Skin of body (tissue), 3 donors: Measurements from ENCODE around the gene SSX5. TPM values are rescaled to one million over a fixed set of nuclear protein-coding genes. Genes with fewer than 3 reads are reported as not detected.
"Not testable (repeated sequence)": the region's sequence is repeated elsewhere in the genome, so short reads cannot be mapped to it uniquely, and the experiment has no call there.

ENCODE experiments used
- DNase-seq: peaks from one replicate; lab custom pipeline; 2025; lab: John Stamatoyannopoulos, UW
- small RNA-seq: library from RNA; depleted of rRNA; stranded (forward); fragments of <200 nt; gene quantifications from one replicate; pipeline ENCODE3, GENCODE V24; 2014; ENCODE audit warnings: low replicate concordance
- total RNA-seq: library from RNA; depleted of rRNA; stranded (reverse); fragments of >200 nt; gene quantifications from one replicate; pipeline ENCODE4 v1.2.3, GENCODE V29; 2014

Gene SSX5, protein sequence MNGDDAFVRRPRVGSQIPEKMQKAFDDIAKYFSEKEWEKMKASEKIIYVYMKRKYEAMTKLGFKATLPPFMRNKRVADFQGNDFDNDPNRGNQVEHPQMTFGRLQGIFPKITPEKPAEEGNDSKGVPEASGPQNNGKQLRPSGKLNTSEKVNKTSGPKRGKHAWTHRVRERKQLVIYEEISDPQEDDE
- total RNA-seq: not detected

DNA sequence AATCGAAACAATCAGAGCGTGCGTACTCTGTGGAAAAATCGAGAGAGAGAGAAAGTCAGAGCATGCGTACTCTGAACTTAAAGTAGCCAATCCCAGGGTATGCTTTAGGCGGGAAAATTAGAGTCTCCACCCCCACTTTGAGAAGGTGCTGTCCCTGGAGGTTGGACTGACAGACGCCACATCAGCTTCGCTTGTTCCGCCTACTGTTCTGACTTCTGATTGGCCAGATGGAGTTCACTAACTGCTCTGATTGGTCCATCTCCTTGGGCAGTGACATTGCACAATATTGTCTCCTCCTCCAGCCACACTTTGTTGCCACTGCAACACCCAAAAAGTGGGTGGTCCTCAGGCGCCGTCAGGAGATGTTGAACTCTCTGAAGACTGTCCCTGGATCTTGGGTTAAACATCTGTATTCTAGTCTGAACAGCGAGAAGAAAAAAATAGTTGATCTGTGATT lies at the start of gene SSX5:
Gene SSX5 (minus strand): TSS at position 51 of the 457 bp plus-strand sequence. CDS start 1,437 bp downstream, outside the sequence.
- no peak for DNase-seq

DNA sequence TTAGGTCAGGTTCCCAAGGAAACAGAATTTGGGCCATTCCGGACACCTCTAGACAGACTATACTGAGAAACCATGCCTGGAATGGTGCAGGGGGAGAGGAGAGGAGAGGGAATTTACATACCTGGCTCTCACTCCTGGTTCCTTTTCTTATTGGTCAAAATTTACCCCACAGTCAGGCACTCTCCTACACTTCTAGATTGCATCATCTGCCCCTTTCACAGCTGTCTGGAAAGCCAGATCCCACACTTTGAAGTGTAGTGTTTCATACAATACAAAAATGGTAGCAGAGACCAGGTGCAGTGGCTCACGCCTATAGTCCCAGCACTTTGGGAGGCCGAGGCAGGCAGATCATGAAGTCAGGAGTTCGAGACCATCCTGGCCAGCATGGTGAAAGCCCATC lies 27.6 kb upstream of the SSX5 start:
- DNase-seq: not testable (repeated sequence)

DNA sequence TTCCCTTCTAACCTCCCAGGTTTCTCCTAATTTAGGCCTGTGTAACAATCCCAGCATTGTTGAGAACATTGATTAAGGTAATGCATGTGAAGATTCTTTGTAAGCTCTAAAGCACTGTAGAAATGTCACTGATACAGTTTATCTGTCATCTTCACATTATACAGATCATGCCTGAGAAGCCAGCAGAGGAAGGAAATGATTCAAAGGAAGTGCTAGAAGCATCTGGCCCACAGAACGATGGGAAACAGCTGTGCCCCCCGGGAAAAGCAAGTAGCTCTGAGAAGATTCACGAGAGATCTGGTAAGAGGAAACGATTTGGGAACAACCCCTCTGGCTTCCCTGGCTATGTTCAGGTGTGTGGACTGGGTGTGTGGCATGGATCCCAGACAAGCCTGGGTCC lies 17.7 kb upstream of the SSX5 start:
- DNase-seq: not testable (repeated sequence)

DNA sequence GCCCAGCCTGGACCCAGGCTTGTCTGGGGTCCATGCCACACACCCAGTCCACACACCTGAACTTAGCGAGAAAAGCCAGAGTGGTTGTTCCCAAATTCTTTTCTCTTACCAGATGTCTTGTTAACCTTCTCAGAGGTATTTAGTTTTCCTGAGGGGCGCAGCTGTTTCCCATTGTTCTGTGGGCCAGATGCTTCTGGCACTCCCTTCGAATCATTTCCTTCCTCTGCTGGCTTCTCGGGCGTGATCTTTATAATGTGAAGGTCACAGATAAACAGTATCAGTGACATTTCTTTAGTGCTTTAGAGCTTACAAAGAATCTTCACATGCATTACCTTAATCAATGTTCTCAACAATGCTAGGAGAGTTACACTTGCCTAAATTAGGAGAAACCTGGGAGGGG lies 6.6 kb downstream of the SSX5 start:
- DNase-seq: not testable (repeated sequence)

DNA sequence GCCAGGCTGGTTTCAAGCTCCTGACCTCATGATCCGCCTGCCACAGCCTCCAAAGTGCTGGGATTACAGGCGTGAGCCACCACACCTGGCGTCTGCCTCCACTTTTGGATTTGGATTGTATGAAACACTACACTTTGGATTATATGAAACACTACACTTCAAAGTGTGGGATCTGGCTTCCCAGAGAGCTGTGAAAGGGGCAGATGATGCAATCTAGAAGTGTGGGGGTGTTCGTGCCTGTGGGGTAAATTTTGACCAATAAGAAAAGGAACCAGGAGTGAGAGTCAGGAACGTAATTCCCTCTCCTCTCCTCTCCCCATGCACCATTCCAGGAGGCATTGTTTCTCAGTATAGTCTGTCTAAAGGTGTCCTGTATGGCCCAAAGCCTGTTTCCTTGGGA lies 14.7 kb downstream of the SSX5 start:
- not testable (repeated sequence) for DNase-seq

DNA sequence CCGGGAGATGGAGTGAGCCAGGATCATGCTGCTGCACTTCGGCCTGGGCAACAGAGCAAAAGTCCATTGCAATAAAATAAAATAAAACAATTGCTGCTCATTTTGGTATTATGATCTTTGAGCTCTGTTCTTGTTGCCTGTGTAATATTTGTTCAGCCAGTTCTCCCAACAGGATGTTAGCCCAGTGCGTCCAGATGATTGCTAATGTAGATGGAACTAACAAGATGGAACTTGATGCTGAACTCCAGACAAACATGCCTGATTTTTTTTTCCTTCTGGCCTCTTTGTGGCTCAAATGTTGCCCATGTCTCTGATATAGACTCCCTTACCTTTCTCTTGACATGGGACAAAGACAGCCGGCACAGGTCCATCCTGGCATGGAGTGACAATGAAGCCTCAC lies 15.8 kb downstream of the SSX5 start:
- no peak for DNase-seq

DNA sequence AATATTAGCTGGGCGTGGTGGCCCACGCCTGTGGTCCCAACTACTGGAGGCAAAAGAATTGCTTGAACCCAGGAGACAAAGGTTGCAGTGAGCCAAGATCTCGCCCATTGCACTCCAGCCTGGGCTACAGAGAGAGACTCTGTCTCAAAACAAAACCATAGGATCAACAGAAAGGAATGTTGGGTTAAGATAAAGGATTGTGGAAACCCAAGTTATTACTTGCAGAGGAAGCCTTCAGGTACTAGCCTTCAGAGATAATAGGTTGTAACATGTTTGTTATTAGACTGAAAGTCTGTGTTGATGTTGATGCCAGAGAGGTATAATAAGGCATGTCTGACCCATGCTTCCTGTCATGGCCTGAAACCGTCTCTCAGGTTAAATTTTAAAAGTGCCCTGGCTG lies 16.9 kb downstream of the SSX5 start:
- DNase-seq: no peak

DNA sequence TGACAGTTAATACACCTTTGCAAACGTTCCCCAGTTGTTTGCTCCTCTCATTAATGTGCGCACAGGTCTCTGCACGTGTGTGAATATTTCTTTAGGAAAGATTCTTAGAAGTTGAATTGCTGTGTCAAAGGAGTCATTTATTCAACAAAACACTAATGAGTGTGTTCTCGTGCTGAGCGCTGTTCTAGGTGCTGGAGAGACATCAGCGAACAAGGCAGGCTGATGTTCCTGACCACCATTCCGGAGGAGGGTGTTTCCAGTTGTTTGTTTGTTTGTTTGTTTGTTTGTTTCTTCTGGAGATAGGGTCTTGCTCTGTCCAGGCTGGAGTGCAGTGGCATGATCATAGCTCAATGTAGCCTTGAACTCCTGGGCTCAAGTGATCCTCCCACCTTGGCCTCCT lies 30.3 kb downstream of the SSX5 start:
- not testable (repeated sequence) for DNase-seq

DNA sequence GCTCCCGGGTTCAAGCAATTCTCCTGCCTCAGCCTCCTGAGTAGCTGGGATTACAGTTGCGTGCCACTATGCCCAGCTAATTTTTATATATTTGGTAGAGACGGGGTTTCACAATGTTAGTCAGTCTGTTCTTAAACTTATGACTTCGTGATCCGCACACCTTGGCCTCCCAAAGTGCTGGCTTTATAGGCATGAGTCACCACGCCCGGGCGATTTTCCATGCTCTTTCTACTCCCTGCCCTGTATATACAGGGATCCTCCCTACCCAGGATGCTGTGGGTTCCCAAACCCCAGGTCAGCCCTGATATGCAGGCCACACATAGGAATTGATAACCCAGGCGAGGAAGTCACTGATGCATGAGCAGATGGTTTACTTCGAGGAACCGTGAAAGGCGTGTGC lies 31.4 kb downstream of the SSX5 start:
- no peak for DNase-seq

DNA sequence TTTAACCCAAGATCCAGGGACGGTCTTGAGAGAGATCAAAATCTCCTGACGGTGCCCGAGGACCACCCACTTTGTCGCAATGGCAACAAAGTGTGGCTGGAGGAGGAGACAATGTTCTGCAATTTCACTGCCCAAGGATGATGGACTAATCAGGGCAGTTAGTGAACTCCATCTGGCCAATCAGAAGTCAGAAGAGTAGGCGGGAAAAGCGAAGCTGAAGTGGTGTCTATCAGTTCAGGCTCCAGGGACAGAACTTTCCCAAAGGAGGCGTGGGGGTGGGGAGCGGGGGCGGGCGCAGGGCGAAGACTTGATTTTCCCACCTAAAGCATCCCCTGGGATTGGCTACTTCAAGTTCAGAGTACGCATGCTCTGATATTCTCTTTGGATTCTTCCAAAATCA lies 40.6 kb downstream of the SSX5 start:
- no peak for DNase-seq

DNA sequence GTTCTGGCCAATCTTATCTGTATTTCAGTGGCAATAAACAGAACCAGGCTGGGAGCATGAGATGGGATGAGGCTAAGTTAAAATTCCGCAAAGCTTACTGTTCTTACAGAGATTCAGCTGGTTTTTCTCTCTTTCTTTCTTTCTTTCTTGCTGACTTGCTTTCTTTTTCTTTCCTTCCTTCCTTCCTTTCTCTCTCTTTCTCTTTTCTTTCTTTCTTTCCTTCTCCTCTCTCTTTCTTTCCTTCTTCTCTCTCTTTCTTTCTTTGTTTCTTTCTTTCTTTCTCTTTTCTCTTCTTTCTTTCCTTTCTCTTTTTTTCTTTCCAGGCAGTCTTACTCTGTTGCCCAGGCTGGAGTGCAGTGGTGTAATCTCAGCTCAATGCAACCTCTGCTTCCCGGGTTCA lies 41.8 kb downstream of the SSX5 start:
- DNase-seq: no peak

DNA sequence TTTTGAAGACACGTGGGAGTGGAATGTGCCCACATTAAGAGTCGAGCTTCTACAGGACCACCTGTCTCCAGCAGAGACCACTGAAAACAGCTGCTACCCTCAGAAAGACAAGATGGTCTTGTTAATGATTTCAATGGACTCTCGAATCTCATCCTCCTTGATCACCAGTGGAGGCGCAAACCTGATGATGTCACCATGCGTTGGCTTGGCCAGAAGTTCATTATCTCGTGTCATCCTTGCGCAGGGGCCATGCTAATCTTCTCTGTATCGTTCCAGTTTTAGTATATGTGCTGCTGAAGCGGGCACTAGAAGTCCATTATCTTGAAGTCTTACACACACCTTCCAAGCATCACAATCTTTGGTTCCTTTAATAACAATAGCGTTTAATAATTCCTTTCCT lies 42.8 kb downstream of the SSX5 start:
- no peak for DNase-seq

DNA sequence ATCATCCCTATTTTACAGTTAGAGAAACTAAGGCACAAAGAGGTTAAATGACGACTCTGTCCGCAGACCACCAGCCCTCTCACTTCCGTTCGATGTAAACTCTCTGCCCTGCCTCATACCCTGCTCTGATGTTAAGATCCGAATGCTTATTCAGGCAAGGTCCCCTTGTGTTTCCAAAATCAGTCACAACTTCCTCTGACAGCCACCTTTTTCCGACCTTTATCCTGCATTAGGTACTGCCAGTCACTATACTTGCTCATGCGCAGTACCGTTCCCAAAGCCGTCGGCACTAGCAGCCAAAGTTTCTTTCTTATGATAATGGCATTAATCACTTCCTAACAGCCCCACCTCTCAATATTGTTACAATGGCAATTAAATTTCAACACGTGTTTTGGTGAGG lies 53.9 kb downstream of the SSX5 start:
- not testable (repeated sequence) for DNase-seq

DNA sequence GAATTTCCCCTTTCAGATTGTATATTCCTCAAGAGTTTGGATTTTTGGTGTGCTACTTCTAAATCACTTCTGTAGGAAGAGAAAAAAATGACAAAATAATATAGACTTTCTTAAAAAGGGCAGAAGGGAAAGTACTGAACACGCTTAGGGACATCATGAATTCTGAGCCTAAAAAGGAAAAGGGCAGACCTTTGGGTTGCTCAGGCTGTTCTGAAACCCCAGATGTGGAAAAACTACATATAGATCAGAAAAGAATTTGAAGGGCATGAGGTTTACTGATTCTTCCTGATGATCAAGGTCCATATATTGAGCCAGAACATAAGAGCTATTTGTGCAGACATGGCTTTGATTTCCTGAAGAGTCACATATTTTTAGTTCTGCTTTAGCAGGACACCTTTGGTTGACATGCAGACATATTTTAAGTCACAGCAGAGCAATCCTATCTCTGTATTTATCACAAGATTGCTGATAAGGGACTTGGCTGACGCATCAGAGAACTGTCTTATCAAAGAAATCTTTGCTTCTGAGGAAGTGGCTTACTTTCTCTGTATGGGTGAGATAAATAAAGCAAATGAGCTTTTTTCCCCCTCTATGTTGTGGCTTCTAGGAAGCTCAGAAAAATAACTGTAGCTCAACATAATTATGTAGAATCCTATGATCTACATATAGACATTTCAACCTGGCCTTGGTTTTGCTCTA lies 54.6 kb downstream of the SSX5 start:
- not testable (repeated sequence) for DNase-seq

DNA sequence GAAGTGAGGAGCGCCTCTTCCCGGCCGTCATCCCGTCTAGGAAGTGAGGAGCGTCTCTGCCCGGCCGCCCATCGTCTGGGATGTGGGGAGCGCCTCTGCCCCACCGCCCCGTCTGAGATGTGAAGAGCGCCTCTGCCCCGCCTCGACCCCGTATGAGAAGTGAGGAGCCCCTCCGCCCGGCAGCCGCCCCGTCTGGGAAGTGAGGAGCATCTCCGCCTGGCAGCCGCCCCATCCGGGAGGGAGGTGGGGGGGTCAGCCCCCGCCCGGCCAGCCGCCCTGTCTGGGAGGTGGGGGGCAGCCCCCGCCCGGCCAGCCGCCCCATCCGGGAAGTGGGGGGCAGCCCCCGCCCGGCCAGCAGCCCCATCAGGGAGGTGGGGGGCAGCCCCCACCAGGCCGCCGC lies 57.5 kb downstream of the SSX5 start:
- DNase-seq: not testable (repeated sequence)

Small RNA genes lying within 50 kb of the gene (small RNA-seq; reads per million reads assigned to genes)
- gene AC245047.3 (not detected), gene AC245047.7 (not detected), gene RNA5SP503 (not detected), gene RNU6-707P (not detected)

Other genes with a start within 250 kb of the SSX5 start
- gene ZNF182, start 192.8 kb downstream of the SSX5 start, total RNA-seq: 4.1 TPM
- not detected for gene SPACA5, start 189.8 kb downstream of the SSX5 start, total RNA-seq
- gene ZNF630, start 125.2 kb downstream of the SSX5 start, total RNA-seq: 4.6 TPM
- gene SPACA5B, start 66.2 kb downstream of the SSX5 start, total RNA-seq: not detected
- gene SSX1, start 58.6 kb upstream of the SSX5 start, total RNA-seq: not detected
- gene SSX3, start 159.9 kb upstream of the SSX5 start, total RNA-seq: not detected
- gene SSX4, start 186.7 kb upstream of the SSX5 start, total RNA-seq: not detected
- gene SSX4B, start 215.2 kb upstream of the SSX5 start, total RNA-seq: not detected